A549 (cell line): ENCODE results near the gene DNM3.

ENCODE experiments used
- MAX ChIP-seq: IDR thresholded peaks from 2 replicates; pipeline ENCODE4 v1.6.1; 2012
- POLR2A ChIP-seq: IDR thresholded peaks from 2 replicates; pipeline ENCODE4 v1.6.1; 2012; ENCODE audit warnings: mild to moderate bottlenecking, low read length
- USF2 ChIP-seq: fragments of 450-650 bp; IDR thresholded peaks from 2 replicates; pipeline ENCODE4 v1.6.1; 2014; ENCODE audit warnings: antibody characterized with exemption
- ZNF302 ChIP-seq: fragments of 250-450 bp; sonication (Bioruptor Pico); IDR thresholded peaks from 2 replicates; pipeline ENCODE4 v1.9.0; 2021; ENCODE audit warnings: inconsistent platforms, mild to moderate bottlenecking, moderate library complexity

- TF ChIP-seq USF2 (no peak), MAX (no peak), ZNF302 (CRISPR knock-in tag) (no peak), POLR2A (no peak)
These were observed 128.5 kb downstream of the DNM3 start for GRCh38 chr1:171969813-171970212.
